H1 (cell line): ENCODE measurements around the gene LDLRAP1. TPM values are rescaled to one million over a fixed set of nuclear protein-coding genes. Genes with fewer than 3 reads are reported as not detected.
"Not testable (repeated sequence)": the region's sequence is repeated elsewhere in the genome, so short reads cannot be mapped to it uniquely, and the experiment has no call there.

Experiments used
- CTCF ChIA-PET: fragments of 300-600 bp; sonication (Branson Sonifier 250); formaldehyde crosslinking; loops from one replicate; lab custom pipeline; 2021; ENCODE audit not compliant: partially characterized antibody; lab: Charles Lee
- POLR2A ChIA-PET: fragments of 300-600 bp; sonication (Branson Sonifier 250); formaldehyde crosslinking; loops from one replicate; lab custom pipeline; 2021; ENCODE audit warnings: inconsistent platforms; ENCODE audit not compliant: partially characterized antibody; lab: Charles Lee
- DNase-seq, 2 experiments: peaks; one replicate each; pipeline versions ENCODE4 v3.0.0 to v3.0.0-alpha.2; 2010 to 2022; ENCODE audit warnings: low spot score in 2 of 2, low read depth in 1 of 2, mixed read lengths in 1 of 2
- FAIRE-seq: peaks from 2 replicates; lab custom pipeline; 2011; peaks lifted over from hg19 to GRCh38; lab: Jason Lieb, UNC
- H2AFZ ChIP-seq: 2 replicates; pipeline ENCODE4 v1.8.1; 2012; ENCODE audit warnings: low read length, inconsistent platforms
- H2AK5ac ChIP-seq: 2 replicates; pipeline ENCODE4 v1.6.1; 2013; ENCODE audit warnings: low read depth, low read length
- H2BK120ac ChIP-seq: replicated peaks from 2 replicates; pipeline ENCODE3; 2013; ENCODE audit warnings: low read depth, low read length, inconsistent platforms
- H2BK12ac ChIP-seq: 2 replicates; pipeline ENCODE4 v1.6.1; 2013; ENCODE audit warnings: low read depth, low read length
- H2BK15ac ChIP-seq: 2 replicates; pipeline ENCODE4 v1.6.1; 2013; ENCODE audit warnings: low read length
- H2BK20ac ChIP-seq: 2 replicates; pipeline ENCODE4 v1.6.1; 2013; ENCODE audit warnings: low read length
- H2BK5ac ChIP-seq: 2 replicates; pipeline ENCODE4 v1.6.1; 2013; ENCODE audit warnings: low read depth, low read length
- H3K14ac ChIP-seq: 2 replicates; pipeline ENCODE4 v1.6.1; 2013; ENCODE audit warnings: inconsistent platforms; ENCODE audit not compliant: insufficient read length
- H3K18ac ChIP-seq: 2 replicates; pipeline ENCODE4 v1.6.1; 2013; ENCODE audit warnings: low read length; ENCODE audit errors: extremely low read depth
- H3K23ac ChIP-seq: 2 replicates; pipeline ENCODE4 v1.6.1; 2013; ENCODE audit warnings: inconsistent platforms; ENCODE audit not compliant: insufficient read length
- H3K23me2 ChIP-seq: 2 replicates; pipeline ENCODE4 v1.6.1; 2013; ENCODE audit warnings: low read depth, low read length
- H3K27ac ChIP-seq: 2 replicates; pipeline ENCODE4 v1.6.1; 2011; ENCODE audit warnings: low read depth, low read length, inconsistent platforms
- H3K27me3 ChIP-seq, 4 experiments: replicated peaks in 1 of 4; 1 replicate in 1 of 4; 2 replicates in 3 of 4; pipeline versions ENCODE4 v1.6.1 to v1.8.1; 2011 to 2013; ENCODE audit warnings: low read length in 3 of 4, mild to moderate bottlenecking in 3 of 4, inconsistent platforms in 2 of 4, mixed read lengths in 2 of 4, moderate library complexity in 1 of 4; ENCODE audit not compliant: control insufficient read depth in 3 of 4, insufficient read depth in 3 of 4; ENCODE audit errors: extremely low read depth in 1 of 4
- H3K36me3 ChIP-seq, 4 experiments: 2 replicates each; pipeline versions ENCODE4 v1.6.1 to v1.8.1; 2011 to 2013; ENCODE audit warnings: mild to moderate bottlenecking in 4 of 4, low read length in 3 of 4, moderate library complexity in 2 of 4, control low read depth in 1 of 4, inconsistent platforms in 1 of 4; ENCODE audit not compliant: insufficient read depth in 4 of 4, control insufficient read depth in 2 of 4
- H3K4ac ChIP-seq: replicated peaks from 2 replicates; pipeline ENCODE3; 2013; ENCODE audit warnings: low read length, low read depth, mixed read lengths, inconsistent platforms; ENCODE audit not compliant: insufficient read length
- H3K4me1 ChIP-seq, 4 experiments: replicated peaks in 1 of 4; 1 replicate in 1 of 4; 2 replicates in 3 of 4; pipeline versions ENCODE4 v1.6.1 to v1.8.1; 2011 to 2013; ENCODE audit warnings: low read length in 3 of 4, inconsistent platforms in 2 of 4, mixed read lengths in 1 of 4; ENCODE audit not compliant: insufficient read depth in 4 of 4, control insufficient read depth in 3 of 4
- H3K4me2 ChIP-seq, 2 experiments: 2 replicates each; pipeline versions ENCODE4 v1.6.1 to v1.8.1; 2011 to 2013; ENCODE audit warnings: low read depth in 2 of 2, low read length in 2 of 2, control low read depth in 1 of 2, inconsistent platforms in 1 of 2, mild to moderate bottlenecking in 1 of 2; ENCODE audit not compliant: insufficient read depth in 1 of 2
- H3K4me3 ChIP-seq, 4 experiments: fragments of 200-600, 300-600 bp in 1 of 4; sonication (generic), shearing (Covaris generic), sonication (Bioruptor Twin) in 1 of 4; 2 replicates each; pipeline versions ENCODE4 v1.5.1 to v1.8.1; 2011 to 2016; ENCODE audit warnings: low read length in 4 of 4, low read depth in 3 of 4, control low read depth in 2 of 4, inconsistent platforms in 2 of 4, mild to moderate bottlenecking in 2 of 4, mixed read lengths in 1 of 4, moderate library complexity in 1 of 4; ENCODE audit not compliant: insufficient read depth in 2 of 4; ENCODE audit errors: extremely low read depth in 1 of 4
- H3K56ac ChIP-seq: replicated peaks from 2 replicates; pipeline ENCODE3; 2013; ENCODE audit warnings: low read depth, mild to moderate bottlenecking, mixed read lengths, low read length, inconsistent platforms; ENCODE audit not compliant: insufficient read length
- H3K79me1 ChIP-seq: 2 replicates; pipeline ENCODE4 v1.6.1; 2013; ENCODE audit warnings: low read depth, low read length, control low read depth
- H3K79me2 ChIP-seq, 2 experiments: 2 replicates each; pipeline versions ENCODE4 v1.6.1 to v1.8.1; 2012 to 2013; ENCODE audit warnings: low read length in 2 of 2, mild to moderate bottlenecking in 2 of 2, inconsistent platforms in 1 of 2; ENCODE audit not compliant: insufficient read depth in 2 of 2, control insufficient read depth in 1 of 2
- H3K9ac ChIP-seq, 4 experiments: replicated peaks in 1 of 4; 1 replicate in 1 of 4; 2 replicates in 3 of 4; pipeline versions ENCODE4 v1.6.1 to v1.8.1; 2011 to 2013; ENCODE audit warnings: low read depth in 3 of 4, low read length in 3 of 4, control low read depth in 2 of 4, mild to moderate bottlenecking in 2 of 4, moderate library complexity in 2 of 4, inconsistent platforms in 1 of 4; ENCODE audit errors: extremely low read depth in 1 of 4
- H3K9me3 ChIP-seq, 2 experiments: 2 replicates each; pipeline versions ENCODE4 v1.6.1 to v1.8.1; 2012 to 2013; ENCODE audit warnings: mild to moderate bottlenecking in 2 of 2, moderate library complexity in 2 of 2, control low read depth in 1 of 2, inconsistent platforms in 1 of 2, low read depth in 1 of 2, low read length in 1 of 2, mixed read lengths in 1 of 2; ENCODE audit not compliant: insufficient read depth in 2 of 2
- H4K20me1 ChIP-seq, 2 experiments: replicated peaks in 1 of 2; 2 replicates each; pipeline versions ENCODE3 to v1.8.1; 2011 to 2013; ENCODE audit warnings: inconsistent platforms in 2 of 2, low read length in 2 of 2, mild to moderate bottlenecking in 1 of 2; ENCODE audit not compliant: insufficient read depth in 2 of 2, control insufficient read depth in 1 of 2
- H4K5ac ChIP-seq: 2 replicates; pipeline ENCODE4 v1.6.1; 2013; ENCODE audit warnings: low read length, low read depth, mixed read lengths, inconsistent platforms; ENCODE audit not compliant: insufficient read length
- H4K8ac ChIP-seq: 2 replicates; pipeline ENCODE4 v1.8.0; 2013; ENCODE audit warnings: mild to moderate bottlenecking, moderate library complexity, low read length, inconsistent platforms; ENCODE audit not compliant: insufficient read depth; ENCODE audit errors: extremely low read depth
- H4K91ac ChIP-seq: replicated peaks from 2 replicates; pipeline ENCODE3; 2013; ENCODE audit warnings: low read length, mixed read lengths, inconsistent platforms; ENCODE audit not compliant: insufficient read length
- CBX5 ChIP-seq: fragments of 300-800, 300-1000 bp; sonication (generic); IDR thresholded peaks from 2 replicates; pipeline ENCODE4 v1.7.1; 2016; ENCODE audit warnings: antibody characterized with exemption, low read length, low read depth
- CHD1 ChIP-seq: IDR thresholded peaks from 2 replicates; pipeline ENCODE4 v1.6.1; 2012; ENCODE audit warnings: low read depth, low read length, improper control_type of control experiment
- SIN3A ChIP-seq, 2 experiments: IDR thresholded peaks in 1 of 2; conservative IDR thresholded peaks in 1 of 2; 2 replicates each; pipeline ENCODE4 v1.6.1; 2011 to 2012; ENCODE audit warnings: low read length in 2 of 2, improper control_type of control experiment in 1 of 2, low read depth in 1 of 2, mild to moderate bottlenecking in 1 of 2
- TCF12 ChIP-seq: IDR thresholded peaks from 2 replicates; pipeline ENCODE4 v1.6.1; 2011; ENCODE audit warnings: low read depth, mild to moderate bottlenecking, low read length
- YY1 ChIP-seq: IDR thresholded peaks from 2 replicates; pipeline ENCODE4 v1.6.1; 2011; ENCODE audit warnings: low read depth, mild to moderate bottlenecking, low read length
- WGBS, 2 experiments: shearing (Covaris generic) in 1 of 2; methylation state at CpG; one replicate each; pipeline versions ENCODE4 v1.1.6 to v1.1.7; 2013 to 2015; ENCODE audit warnings: low lambda C conversion rate in 2 of 2, mixed read lengths in 2 of 2, inconsistent platforms in 1 of 2, low coverage in 1 of 2, missing lambda C conversion rate in 1 of 2; ENCODE audit not compliant: insufficient replicate concordance in 2 of 2, insufficient coverage in 1 of 2, insufficient read length in 1 of 2; ENCODE audit errors: extremely low coverage in 1 of 2, missing lambda C conversion rate in 1 of 2; 5-methylcytosine and 5-hydroxymethylcytosine counted together
- polyA plus RNA-seq, 7 experiments: library from polyadenylated mRNA; depleted of rRNA in 3 of 7; stranded (reverse) in 5 of 7; unstranded in 2 of 7; fragments of >200 nt in 5 of 7; fragments of 200-250 nt in 2 of 7; gene quantifications; 1 replicate in 5 of 7; 2 replicates in 1 of 7; 4 replicates in 1 of 7; pipeline versions ENCODE4 v1.2.1 to v1.2.3, GENCODE V29; 2011 to 2013; ENCODE audit warnings: missing spikeins in 2 of 7, mixed read lengths in 2 of 7
- total RNA-seq: library from RNA; stranded (reverse); fragmentation: NEBNext Ultra II Directional; extraction: Animal tissue kit (Norgen Biotek cat#: 25700); gene quantifications from 2 replicates; pipeline ENCODE4 v1.2.1, GENCODE V29; 2021
- TF ChIP-seq, protein P1 (sequence below), 3 experiments: IDR thresholded peaks; 1 replicate in 2 of 3; 2 replicates in 1 of 3; pipeline versions ENCODE4 v1.5.1 to v1.6.1; 2011; ENCODE audit warnings: low read length in 3 of 3, mild to moderate bottlenecking in 3 of 3, inconsistent platforms in 2 of 3, low read depth in 1 of 3, moderate library complexity in 1 of 3; ENCODE audit not compliant: insufficient read depth in 1 of 3; ENCODE audit errors: control extremely low read depth in 1 of 3

Gene LDLRAP1
- total and polyA plus RNA-seq, 2 of the 8 experiments (the other 6 are each of a cell fraction or from before 2014, with no cell fraction given), result 12.8 to 13.2 TPM

DNA sequence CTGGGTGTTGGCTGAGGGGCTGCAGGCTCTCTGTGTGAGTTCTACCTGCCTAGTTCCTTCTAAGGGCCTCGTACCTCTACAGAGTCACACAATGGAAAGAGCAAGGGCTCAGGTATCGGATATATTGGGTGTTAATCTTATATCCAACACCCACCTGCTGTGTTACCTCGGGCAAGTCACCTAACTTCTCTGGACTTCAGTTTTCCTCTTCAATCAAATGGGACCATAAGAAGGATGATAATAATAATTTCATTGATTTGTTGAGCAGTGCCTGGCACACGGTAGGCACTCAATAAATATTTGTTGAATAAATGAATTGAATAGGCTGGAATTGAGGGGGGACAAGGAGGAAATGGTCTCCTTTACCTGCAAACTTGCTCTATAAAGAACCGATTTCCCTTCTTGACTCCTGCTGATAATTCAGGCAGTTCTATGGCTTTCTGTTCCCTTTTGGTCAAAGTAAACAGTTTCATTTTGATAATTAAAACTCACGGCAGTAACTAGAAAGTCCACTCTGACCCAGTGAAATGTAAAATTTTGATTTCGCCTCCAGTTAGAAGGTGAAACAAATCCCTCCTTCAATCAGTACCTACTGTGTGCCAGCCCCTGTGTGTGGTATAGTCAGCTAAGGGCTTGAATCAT, 56.7 kb downstream of the LDLRAP1 start (continued):
- TF ChIP-seq, protein P1, sequence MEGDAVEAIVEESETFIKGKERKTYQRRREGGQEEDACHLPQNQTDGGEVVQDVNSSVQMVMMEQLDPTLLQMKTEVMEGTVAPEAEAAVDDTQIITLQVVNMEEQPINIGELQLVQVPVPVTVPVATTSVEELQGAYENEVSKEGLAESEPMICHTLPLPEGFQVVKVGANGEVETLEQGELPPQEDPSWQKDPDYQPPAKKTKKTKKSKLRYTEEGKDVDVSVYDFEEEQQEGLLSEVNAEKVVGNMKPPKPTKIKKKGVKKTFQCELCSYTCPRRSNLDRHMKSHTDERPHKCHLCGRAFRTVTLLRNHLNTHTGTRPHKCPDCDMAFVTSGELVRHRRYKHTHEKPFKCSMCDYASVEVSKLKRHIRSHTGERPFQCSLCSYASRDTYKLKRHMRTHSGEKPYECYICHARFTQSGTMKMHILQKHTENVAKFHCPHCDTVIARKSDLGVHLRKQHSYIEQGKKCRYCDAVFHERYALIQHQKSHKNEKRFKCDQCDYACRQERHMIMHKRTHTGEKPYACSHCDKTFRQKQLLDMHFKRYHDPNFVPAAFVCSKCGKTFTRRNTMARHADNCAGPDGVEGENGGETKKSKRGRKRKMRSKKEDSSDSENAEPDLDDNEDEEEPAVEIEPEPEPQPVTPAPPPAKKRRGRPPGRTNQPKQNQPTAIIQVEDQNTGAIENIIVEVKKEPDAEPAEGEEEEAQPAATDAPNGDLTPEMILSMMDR (IDR thresholded peaks at IDR 0.05; ENCODE audit: control extremely low read depth in 1 of 3, insufficient read depth in 1 of 3, low read depth in 1 of 3, low read length in 3 of 3), result no peak
- TF ChIP-seq CBX5, result no peak
- TF ChIP-seq CHD1, result no peak
- no peak for TF ChIP-seq SIN3A (conservative IDR thresholded peaks at IDR 0.05 in 1 of 2, IDR thresholded peaks at IDR 0.05 in 1 of 2; ENCODE audit: low read depth in 1 of 2, low read length in 2 of 2)
- TF ChIP-seq TCF12, result no peak
- TF ChIP-seq YY1, result no peak

DNA sequence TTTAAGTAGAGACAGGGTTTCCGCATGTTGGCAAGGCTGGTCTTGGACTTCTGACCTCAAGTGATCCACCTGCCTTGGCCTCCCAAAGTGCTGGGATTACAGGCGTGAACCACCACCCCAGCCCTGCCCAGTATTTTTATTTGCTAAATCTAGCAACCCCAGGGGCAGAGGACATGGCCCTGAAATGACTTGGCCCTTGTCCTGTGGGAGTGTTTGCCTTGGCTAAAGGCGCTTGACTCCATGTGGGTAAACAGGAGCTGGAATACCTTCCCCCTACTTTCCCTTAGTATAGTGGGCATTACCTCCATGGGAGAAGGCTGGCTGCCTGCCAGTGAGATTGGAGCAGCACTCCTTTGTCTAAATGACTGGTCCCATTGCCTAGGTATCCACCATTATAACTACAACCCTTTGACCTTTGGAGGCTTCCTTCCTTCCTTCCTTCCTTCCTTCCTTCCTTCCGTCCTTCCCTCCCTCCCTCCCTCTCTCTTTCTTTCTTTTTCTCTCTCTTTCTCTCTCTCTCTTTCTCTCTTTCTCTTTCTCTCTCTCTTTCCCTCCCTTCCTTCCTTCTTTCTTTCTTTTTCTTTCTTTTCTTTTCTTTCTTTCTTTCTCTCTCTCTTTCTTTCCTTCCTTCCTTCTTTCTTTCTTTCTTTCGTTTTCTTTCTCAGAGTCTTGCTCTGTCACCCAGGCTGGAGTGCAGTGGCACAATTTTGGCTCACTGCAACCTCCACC, 57.7 kb downstream of the LDLRAP1 start:
- H3K4ac ChIP-seq, H3K4me2 ChIP-seq, H3K56ac ChIP-seq, H4K5ac ChIP-seq, H4K8ac ChIP-seq, FAIRE-seq, H3K14ac ChIP-seq, H3K79me1 ChIP-seq, POLR2A ChIA-PET, H3K9me3 ChIP-seq, H3K18ac ChIP-seq, H3K27ac ChIP-seq, H3K79me2 ChIP-seq, H2BK12ac ChIP-seq, H2BK120ac ChIP-seq, H3K23me2 ChIP-seq, H3K4me1 ChIP-seq, H3K36me3 ChIP-seq, DNase-seq, H2BK5ac ChIP-seq, H4K91ac ChIP-seq, H3K23ac ChIP-seq, H2BK20ac ChIP-seq, H4K20me1 ChIP-seq, H2AFZ ChIP-seq, H3K4me3 ChIP-seq, H3K27me3 ChIP-seq, H3K9ac ChIP-seq, H2AK5ac ChIP-seq: not testable (repeated sequence)
- 0 out of 2 replicates have a peak overlapping the region, but pooled peaks have one; percentile 0 for H2BK15ac ChIP-seq
- 76% methylated on average over 5 of the region's 5 CpGs; no CpG with 5 or more reads in 1 of the 2 experiments for WGBS, 2 experiments
- CTCF ChIA-PET, result interaction anchor here (0.6 to 1.2 kb wide), 3 partner anchors 11 to 157 kb away, joined by 3 to 4 read pairs (median 3); no protein-coding TSS in a partner anchor
